ENCODE measurements around the gene COL12A1.

COL12A1 gene

DNA sequence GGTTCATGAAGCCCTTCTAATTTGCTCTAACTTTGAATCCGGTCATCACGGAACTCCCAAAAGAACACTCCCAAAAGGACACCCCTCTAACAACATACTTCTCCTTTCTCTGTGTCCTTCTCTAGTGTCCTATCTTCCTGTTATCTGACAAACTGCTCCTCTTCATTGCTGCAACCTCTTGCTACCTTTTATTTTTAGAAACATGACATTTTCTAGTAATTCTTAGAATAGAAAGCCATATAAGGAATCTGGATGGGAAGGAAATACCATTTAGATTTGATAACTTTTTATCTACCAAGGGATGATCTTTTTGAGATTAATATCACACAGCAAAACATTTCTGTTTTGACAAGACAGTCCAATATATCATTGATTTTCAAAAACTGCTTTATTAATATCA lies 63.1 kb downstream of the COL12A1 start:
- DNase-seq, result no peak

GRCh38 chr6:75135876-75136275 lies 70.0 kb downstream of the COL12A1 start:
- no peak for DNase-seq

GRCh38 chr6:75135450-75135849 lies 70.4 kb downstream of the COL12A1 start:
- no peak for DNase-seq

DNA sequence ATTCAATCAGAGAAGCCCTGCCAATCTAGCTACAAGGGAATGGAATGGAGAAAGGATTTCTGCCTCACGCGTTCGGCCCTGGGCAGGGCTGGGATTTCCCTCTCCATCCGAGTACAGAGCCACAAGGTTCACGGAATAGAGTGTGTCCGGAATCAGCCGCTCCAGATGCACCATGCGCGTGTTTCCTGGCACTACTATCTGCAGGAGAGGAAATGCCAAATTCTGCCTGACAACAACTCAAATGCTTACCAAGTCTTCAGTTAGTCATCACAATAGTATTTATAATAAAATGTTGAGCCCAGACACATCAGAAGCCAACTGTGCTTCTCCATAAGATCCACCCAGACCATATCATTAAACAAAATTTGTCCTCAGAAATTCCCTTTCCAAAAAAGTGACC lies 75.1 kb downstream of the COL12A1 start:
- DNase-seq, result no peak

DNA sequence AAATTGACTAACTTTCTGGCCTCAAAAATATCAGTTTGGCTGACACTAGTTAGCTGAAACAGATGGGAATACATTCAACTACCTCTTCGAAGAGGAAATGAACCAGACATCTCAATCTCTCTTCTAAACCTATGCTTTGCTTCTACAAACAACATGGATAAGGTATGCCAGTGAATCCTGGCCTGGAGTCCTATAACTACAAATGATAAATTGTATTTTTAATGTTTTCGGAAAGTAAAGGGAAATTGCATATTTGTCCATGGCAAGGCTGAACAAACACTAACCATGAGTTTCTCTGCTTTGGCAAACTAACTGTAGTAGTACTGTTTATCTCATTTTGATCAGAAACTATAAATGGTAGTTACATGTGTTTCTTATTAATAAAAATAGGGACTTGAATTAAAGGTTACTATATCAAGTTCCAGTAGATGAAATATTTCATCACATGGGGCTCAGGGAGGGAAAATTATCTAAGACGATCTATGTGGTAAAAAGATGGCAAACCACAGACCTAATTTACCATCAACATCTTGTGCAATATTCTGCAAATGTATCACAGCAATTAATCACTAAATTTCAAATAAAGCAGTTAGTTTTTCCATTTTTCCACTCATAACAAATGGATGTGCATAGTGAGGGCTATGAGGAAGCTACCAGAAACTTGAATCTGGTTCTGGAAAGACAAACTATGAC lies 76.8 kb downstream of the COL12A1 start:
- DNase-seq, result no peak

DNA sequence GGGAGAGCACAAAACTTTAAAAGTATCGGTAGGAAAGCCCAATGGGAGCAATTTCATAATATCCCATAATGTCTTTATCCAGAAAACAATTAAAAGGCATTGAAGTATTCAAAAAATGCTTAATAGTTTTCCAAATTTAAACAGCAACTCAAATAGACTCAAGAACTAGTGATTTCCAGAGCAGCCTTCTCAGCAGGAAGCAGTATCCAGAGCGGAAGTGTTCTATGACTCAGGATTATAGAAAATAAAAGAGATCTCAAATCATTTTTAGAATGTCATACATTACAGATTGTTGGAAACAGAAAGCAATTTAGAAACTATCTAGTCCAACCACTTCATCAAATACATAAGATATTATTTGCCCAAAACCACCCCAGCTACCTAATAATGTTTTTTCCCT lies 79.3 kb downstream of the COL12A1 start:
- DNase-seq, result no peak

GRCh38 chr6:75124983-75125382 lies 80.9 kb downstream of the COL12A1 start:
- no peak for DNase-seq

DNA sequence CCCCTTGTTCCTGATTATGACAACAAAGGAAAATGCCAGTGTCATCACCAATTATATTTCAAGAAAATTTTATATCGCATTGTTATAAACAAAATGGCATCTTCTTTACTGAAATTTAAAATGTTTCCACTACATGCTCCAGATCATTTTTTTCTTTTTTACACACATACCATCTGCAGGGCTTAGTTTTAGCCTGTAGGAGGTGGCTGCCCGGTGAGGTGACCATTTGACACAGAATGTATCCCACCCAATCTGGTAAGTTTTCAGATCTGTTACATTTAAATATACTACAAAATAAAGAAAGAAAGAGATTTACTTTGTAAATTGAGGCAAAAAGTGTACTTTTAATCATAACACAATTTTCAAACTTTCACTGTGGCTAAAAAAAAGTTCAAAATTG lies 81.8 kb downstream of the COL12A1 start:
- DNase-seq, result no peak

DNA sequence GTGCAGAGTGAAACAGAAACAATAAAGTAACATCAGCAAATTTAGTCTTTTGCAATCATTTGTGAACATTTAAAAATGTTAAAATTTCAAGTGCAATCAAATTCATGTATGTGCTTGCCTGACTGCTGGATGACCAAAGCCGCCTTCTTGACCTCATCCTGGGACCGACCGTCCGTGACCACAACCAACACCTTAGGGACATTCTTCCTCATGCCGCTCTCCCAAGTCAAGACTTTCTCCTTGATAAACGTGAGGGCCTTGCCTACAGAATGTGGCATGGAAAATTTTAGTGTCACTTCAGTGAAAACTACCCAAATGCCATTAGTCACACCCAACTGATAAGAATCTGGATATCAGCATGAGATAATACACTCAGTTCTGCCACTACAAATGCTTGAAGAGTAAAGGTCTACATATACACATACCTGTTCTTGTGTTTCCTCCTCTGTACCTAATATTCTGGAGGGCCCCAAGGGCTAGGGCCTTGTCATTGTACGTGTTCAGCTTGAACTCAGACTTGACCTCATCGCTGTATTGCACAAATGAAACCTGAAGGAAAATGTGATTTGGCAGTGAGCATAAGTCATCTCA lies 86.8 kb downstream of the COL12A1 start:
- DNase-seq, result no peak

DNA sequence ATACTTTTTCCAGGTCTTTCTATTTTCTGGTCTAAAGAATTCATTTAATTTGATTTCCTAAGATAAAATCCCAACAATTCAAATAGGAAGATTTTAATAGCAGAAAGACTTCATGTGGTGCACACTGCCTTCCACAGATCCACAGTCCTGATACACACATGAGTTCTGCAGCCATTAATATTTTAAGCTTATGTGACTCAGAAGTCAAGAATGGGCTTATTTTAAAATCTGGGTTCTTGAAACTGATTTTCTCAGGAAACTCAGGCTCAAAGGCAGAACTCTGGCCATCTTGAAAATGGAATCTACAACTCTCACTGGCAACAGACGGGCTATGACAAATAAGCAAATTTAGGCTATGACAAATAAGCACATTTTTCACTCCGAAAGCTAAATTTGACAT lies 88.2 kb downstream of the COL12A1 start:
- no peak for DNase-seq

GRCh38 chr6:75116946-75117345 lies 88.9 kb downstream of the COL12A1 start:
- no peak for DNase-seq

GRCh38 chr6:75115481-75115880 lies 90.4 kb downstream of the COL12A1 start:
- DNase-seq, result no peak

DNA sequence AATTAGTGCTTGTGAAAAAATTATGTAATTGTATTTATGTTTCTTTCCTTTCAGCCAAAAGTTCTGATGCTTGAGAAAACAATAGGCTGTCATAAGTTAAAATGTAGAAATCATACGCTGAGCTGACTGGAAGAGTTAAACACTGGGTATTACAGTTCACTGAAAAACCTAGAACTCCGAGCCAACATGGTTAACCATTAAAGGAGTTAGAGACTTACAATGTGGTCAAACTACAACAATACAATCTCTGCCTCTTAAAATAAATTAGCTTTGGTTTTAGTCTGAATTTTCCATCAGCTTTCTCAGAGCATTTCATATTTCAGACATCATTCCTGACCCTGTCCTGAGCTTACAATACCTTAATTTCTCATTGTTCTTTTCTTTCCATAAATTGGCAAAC lies 91.0 kb downstream of the COL12A1 start:
- DNase-seq, result no peak

DNA sequence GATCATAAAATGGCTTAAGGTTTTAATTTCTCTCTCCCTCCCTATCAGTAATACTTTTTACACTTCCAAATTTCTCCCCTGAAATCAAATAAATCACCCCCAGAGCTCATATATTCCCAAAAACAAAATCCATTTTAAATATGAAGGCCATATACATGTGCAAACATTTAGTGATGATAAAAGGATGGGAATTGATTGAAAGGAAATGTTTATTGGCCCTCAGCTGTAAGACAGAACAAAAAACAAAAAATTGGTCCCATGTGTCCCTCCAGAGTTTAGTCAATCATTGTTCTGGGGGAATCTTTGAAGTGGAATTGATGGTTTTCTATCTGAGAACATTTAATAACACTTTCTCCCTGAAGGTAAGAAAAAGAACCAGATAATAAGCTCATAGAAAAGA lies 91.7 kb downstream of the COL12A1 start:
- no peak for DNase-seq

GRCh38 chr6:75113446-75113845 lies 92.4 kb downstream of the COL12A1 start:
- DNase-seq, result no peak

DNA sequence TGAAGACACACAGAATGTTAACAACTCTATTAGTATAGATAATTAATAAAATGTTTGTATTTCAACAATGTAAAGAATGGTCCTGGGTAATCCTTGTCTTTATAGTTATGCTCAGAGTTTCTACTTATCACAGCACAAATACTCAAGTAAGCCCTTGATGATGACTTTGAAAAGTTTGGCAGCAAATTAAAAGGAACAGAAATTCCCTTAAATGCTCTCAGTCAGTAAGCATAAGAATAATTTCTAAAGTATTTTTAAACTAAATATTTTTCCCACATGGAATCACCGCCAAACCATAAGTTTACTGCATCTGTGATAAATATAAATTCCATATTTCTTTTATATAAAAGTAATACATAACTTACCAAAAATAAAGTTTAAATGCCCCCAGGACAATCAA lies 96.1 kb downstream of the COL12A1 start:
- no peak for DNase-seq

DNA sequence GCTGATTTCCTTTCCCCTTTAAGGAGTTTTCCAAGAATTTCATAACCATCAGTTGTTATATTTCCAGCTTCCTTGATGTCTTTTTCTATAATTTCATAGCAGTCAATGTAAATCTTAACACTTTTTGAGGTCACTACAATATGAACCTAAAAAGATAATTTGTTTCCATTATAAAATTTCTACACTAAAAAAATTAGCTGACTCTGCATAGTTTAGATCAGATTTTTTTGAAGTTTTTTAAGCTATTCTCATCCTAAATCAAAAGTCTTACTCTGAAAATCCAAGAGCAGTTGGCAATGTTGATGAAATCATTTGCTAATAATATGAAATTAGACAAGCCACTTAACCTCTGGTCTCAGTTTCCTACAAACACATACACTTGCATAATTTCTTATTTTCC lies 96.8 kb downstream of the COL12A1 start:
- DNase-seq, result no peak

DNA sequence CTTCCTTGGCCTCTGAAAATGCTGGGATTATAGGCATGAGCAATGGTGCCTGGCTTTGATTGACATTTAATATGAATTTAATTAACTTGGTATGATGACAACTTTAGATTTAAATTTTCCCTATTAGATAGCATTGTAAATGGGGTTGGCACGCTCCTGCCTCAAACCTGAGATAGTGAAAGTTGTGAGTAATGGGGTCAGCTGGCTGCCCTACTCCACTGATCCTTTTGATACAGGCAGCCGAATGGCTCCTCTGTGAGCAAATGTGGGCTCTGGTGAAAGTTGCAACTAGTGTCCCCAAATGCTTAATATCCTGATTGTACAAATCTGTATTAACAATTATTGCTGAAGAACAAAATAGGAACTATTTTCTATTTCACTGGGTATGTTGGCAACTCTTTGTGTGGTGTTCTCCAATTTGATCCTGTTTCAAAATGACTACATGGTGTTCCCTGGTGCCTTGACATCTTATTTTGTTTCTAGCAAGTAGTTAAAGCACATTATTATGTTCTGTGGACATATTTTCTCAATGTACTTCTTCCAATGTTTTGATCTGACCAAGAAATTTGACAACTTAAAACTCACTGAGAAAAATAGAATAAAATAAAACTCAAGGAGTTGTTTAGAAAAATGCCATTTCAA lies 97.4 kb downstream of the COL12A1 start:
- no peak for DNase-seq

DNA sequence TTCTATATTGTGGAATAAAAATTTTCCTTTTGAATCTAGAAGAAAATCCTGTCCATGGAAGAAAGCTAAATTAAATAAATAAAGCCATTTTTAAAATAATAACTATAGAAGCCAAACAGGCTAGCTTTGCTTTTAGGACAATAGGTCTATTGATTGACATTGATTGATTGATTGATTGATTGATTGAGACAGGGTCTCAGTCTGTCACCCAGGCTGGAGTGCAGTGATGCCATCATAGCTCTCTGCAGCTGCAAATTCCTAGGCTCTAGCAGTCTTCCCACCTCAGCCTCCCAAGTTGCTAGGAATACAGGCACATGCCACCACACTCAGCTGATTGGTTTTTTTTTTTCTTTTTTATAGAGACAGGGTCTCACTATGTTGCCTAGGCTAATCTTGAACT lies 97.9 kb downstream of the COL12A1 start:
- DNase-seq, result no peak

DNA sequence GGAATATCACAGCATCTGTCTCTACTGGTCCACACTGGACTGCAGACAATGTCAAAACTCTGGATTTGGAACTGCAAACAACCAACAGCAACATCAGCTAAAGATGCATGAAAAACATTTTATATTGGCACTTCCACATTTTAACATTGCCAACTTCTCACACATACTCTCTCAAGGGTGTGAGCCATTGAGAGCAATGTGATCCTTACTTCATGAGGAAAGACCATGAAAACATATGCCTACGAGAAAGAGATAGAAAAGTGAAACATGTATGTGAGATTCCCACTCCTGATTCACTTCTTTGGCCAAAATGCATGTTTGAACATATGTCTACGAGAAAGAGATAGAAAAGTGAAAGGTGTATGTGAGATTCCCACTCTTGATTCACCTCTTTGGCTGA lies 99.4 kb downstream of the COL12A1 start:
- no peak for DNase-seq

DNA sequence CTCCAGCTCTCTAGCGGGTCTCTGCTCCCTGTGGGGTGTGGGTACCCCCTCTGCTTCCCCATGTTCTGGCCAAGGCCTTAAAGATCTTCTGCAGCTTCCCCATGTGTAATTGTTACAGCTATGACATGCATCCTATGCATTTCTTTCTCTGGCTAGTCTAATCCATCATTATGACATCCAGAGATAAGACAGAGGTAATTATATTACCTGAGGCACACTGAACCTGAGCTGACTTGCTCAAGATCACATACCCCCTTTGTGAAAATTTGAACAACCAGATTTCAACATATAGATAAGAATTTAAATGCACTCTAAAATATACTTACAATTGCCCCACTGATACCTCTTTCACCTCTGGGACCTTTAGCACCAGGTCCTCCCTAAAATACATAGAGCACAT lies 102.4 kb downstream of the COL12A1 start:
- no peak for DNase-seq

- DNase-seq, result no peak
Observed at GRCh38 chr6:75102301-75102700, 103.6 kb downstream of the COL12A1 start.

GRCh38 chr6:75101896-75102295 lies 104.0 kb downstream of the COL12A1 start:
- DNase-seq, result no peak

GRCh38 chr6:75098709-75099108 lies 107.1 kb downstream of the COL12A1 start:
- no peak for DNase-seq

DNA sequence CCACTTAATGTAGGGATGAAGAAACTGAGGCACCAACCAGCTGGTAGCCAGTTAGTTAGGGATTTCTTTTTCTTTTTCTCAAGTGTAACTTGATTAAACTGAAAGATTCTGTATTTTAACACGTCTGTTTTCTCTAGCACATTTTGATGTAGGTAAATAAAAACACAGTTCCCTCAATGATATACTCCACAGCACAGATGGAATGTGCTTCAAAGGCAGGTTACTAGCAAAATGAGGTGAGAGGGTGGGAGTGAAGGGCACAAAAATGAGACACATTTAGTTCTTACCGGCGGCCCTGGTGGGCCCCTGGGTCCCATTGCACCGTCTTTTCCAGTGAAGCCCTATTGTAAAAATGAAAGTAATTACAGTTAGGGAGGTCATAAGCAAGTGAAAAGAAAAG lies 108.9 kb downstream of the COL12A1 start:
- no peak for DNase-seq
